ENCODE data around the gene AEBP1.

Gene AEBP1

GRCh38 chr7:44062180-44062902 is 41.8 kb upstream of the AEBP1 start:
- no peak overlapping the region for H3K4me3 ChIP-seq (ENCODE audit: low read depth in 1 of 2, low read length in 2 of 2)
- H3K79me2 ChIP-seq (ENCODE audit: insufficient read depth, low read length), result no peaks in the 10 kb centered on the region
- H3K9me3 ChIP-seq (ENCODE audit: insufficient read depth, low read length, severe bottlenecking), result no peaks in the 10 kb centered on the region
- TF ChIP-seq CTCF (IDR thresholded peaks at IDR 0.05; ENCODE audit: borderline replicate concordance, extremely low read depth, low read length, poor library complexity, severe bottlenecking), result no peak
- TF ChIP-seq EZH2 (IDR thresholded peaks at IDR 0.05; ENCODE audit: borderline replicate concordance, low read depth, low read length, severe bottlenecking), result no peak
- no peak overlapping the region for H3K27ac ChIP-seq (ENCODE audit: low read length)
- DNase-seq (no peak), ATAC-seq (ENCODE audit: insufficient read depth, low read depth) (no peak)
- H3K36me3 ChIP-seq (ENCODE audit: insufficient read depth, low read length), result peaks cover 53% of the 10 kb centered on the region
- no peak overlapping the region for H2AFZ ChIP-seq (ENCODE audit: low read depth, low read length)
- no peak overlapping the region for H3K4me2 ChIP-seq (ENCODE audit: insufficient read depth, low read length)
- peaks cover 34% of the 10 kb centered on the region for H4K20me1 ChIP-seq (ENCODE audit: insufficient read depth, low read length)
- H3K4me1 ChIP-seq (ENCODE audit: insufficient read depth, low read length), result no peaks in the 10 kb centered on the region
- H3K27me3 ChIP-seq (ENCODE audit: insufficient read depth, low read length, poor library complexity), result no peaks in the 10 kb centered on the region
- H3K9ac ChIP-seq (ENCODE audit: low read depth, low read length), result no peak overlapping the region

- Histone ChIP-seq H4K20me1 (ENCODE audit: insufficient read depth, low read length) (peaks cover 28% of the 10 kb centered on the region), H3K27ac (ENCODE audit: low read length) (no peak overlapping the region)
- TF ChIP-seq EZH2 (IDR thresholded peaks at IDR 0.05; ENCODE audit: borderline replicate concordance, low read depth, low read length, severe bottlenecking) (no peak), CTCF (IDR thresholded peaks at IDR 0.05; ENCODE audit: borderline replicate concordance, extremely low read depth, low read length, poor library complexity, severe bottlenecking) (no peak)
Observed at GRCh38 chr7:44062903-44063295, 41.2 kb upstream of the AEBP1 start.

GRCh38 chr7:44063547-44063893 is 40.6 kb upstream of the AEBP1 start:
- H3K4me3 ChIP-seq (ENCODE audit: low read depth in 1 of 2, low read length in 2 of 2), result no peak overlapping the region
- no peaks in the 10 kb centered on the region for H3K79me2 ChIP-seq (ENCODE audit: insufficient read depth, low read length)
- H3K36me3 ChIP-seq (ENCODE audit: insufficient read depth, low read length), result peaks cover 42% of the 10 kb centered on the region
- H3K4me1 ChIP-seq (ENCODE audit: insufficient read depth, low read length), result no peaks in the 10 kb centered on the region
- no peak overlapping the region for H3K4me2 ChIP-seq (ENCODE audit: insufficient read depth, low read length)
- peaks cover 25% of the 10 kb centered on the region for H4K20me1 ChIP-seq (ENCODE audit: insufficient read depth, low read length)
- no peaks in the 10 kb centered on the region for H3K9me3 ChIP-seq (ENCODE audit: insufficient read depth, low read length, severe bottlenecking)
- no peak for TF ChIP-seq CTCF (IDR thresholded peaks at IDR 0.05; ENCODE audit: borderline replicate concordance, extremely low read depth, low read length, poor library complexity, severe bottlenecking)
- no peak for TF ChIP-seq EZH2 (IDR thresholded peaks at IDR 0.05; ENCODE audit: borderline replicate concordance, low read depth, low read length, severe bottlenecking)
- no peaks in the 10 kb centered on the region for H3K27me3 ChIP-seq (ENCODE audit: insufficient read depth, low read length, poor library complexity)
- no peak overlapping the region for H3K9ac ChIP-seq (ENCODE audit: low read depth, low read length)
- DNase-seq (no peak), ATAC-seq (ENCODE audit: insufficient read depth, low read depth) (no peak)
- H3K27ac ChIP-seq (ENCODE audit: low read length), result no peak overlapping the region
- H2AFZ ChIP-seq (ENCODE audit: low read depth, low read length), result no peak overlapping the region

More at GRCh38 chr7:44062903-44063295, 41.2 kb upstream of the AEBP1 start:
- H3K27me3 ChIP-seq (ENCODE audit: insufficient read depth, low read length, poor library complexity), result no peaks in the 10 kb centered on the region
- peaks cover 48% of the 10 kb centered on the region for H3K36me3 ChIP-seq (ENCODE audit: insufficient read depth, low read length)
- no peak overlapping the region for H3K4me3 ChIP-seq (ENCODE audit: low read depth in 1 of 2, low read length in 2 of 2)
- H3K9ac ChIP-seq (ENCODE audit: low read depth, low read length), result no peak overlapping the region
- no peak for DNase-seq
- H3K4me1 ChIP-seq (ENCODE audit: insufficient read depth, low read length), result no peaks in the 10 kb centered on the region
- no peaks in the 10 kb centered on the region for H3K79me2 ChIP-seq (ENCODE audit: insufficient read depth, low read length)
- H2AFZ ChIP-seq (ENCODE audit: low read depth, low read length), result no peak overlapping the region
- no peaks in the 10 kb centered on the region for H3K9me3 ChIP-seq (ENCODE audit: insufficient read depth, low read length, severe bottlenecking)
- no peak overlapping the region for H3K4me2 ChIP-seq (ENCODE audit: insufficient read depth, low read length)
- no peak for ATAC-seq (ENCODE audit: insufficient read depth, low read depth)

All from DND-41 (cell line).